Colonic mucosa (tissue), 4 donors: ENCODE data around the gene ATOSB. TPM values are rescaled to one million over a fixed set of nuclear protein-coding genes. Genes with fewer than 3 reads are reported as not detected.
A peak's percentile ranks its signal among the peaks of the same experiment; 100 is the strongest.
"Not testable (repeated sequence)": the region's sequence is repeated elsewhere in the genome, so short reads cannot be mapped to it uniquely, and the experiment has no call there.

Experiments
- DNase-seq: peaks from one replicate; pipeline ENCODE4 v3.0.0-alpha.2; 2020
- H3K27ac ChIP-seq: fragments of 200-600 bp; one replicate; pipeline ENCODE4 v1.8.0; 2021
- H3K27me3 ChIP-seq: fragments of 200-600 bp; one replicate; pipeline ENCODE4 v1.8.0; 2021
- H3K36me3 ChIP-seq: fragments of 200-600 bp; one replicate; pipeline ENCODE4 v1.8.0; 2021
- H3K4me1 ChIP-seq: fragments of 200-600 bp; one replicate; pipeline ENCODE4 v1.8.0; 2021; ENCODE audit warnings: mild to moderate bottlenecking
- H3K4me3 ChIP-seq: fragments of 200-600 bp; one replicate; pipeline ENCODE4 v1.8.0; 2021
- H3K9ac ChIP-seq, 2 donors: one replicate each; pipeline ENCODE4 v1.7.0; 2013; ENCODE audit warnings: control low read depth in 2 of 2, low read depth in 2 of 2, low read length in 2 of 2
- H3K9me3 ChIP-seq: fragments of 200-600 bp; one replicate; pipeline ENCODE4 v1.8.0; 2021
- intact Hi-C: fragments of 100-400 bp; cut with DNase I; formaldehyde crosslinking; loops from one replicate; pipeline ENCODE4 v1.14.1; 2022
- total RNA-seq, 2 donors: library from RNA; stranded (reverse); fragmentation: NEBNext Ultra II Directional in 1 of 2; extraction: Animal tissue kit (Norgen Biotek cat#: 25700) in 1 of 2; gene quantifications; one replicate each; pipeline ENCODE4 v1.2.1, GENCODE V29; 2021
- TF ChIP-seq, protein P1 (sequence below): fragments of 200-600 bp; IDR thresholded peaks from one replicate; pipeline ENCODE4 v1.8.0; 2022; ENCODE audit warnings: antibody characterized with exemption, mild to moderate bottlenecking
- donor health status: healthy.
- donor health status: DM: no; HTN: no; CAD: no.
- donor health status: DM: no; HTN: no; CAD: no.

ATOSB gene
- total RNA-seq, 2 donors from 2014 or later, result 16.8 to 44.6 TPM

GRCh38 chr9:35161713-35162604 lies 46.3 kb upstream of the ATOSB start, which contains the start of gene UNC13B:
Gene UNC13B (plus strand): TSS chr9:35162009. CDS start chr9:35162284, 275 bp downstream.
- Histone ChIP-seq H3K4me1 (peaks cover 3% of the 10 kb centered on the region), H3K9ac (peak within 1 kb of the TSS; percentile 56 to 80), H3K9me3 (no peaks in the 10 kb centered on the region), H3K36me3 (no peaks in the 10 kb centered on the region), H3K27ac (peak within 1 kb of the TSS; percentile 87), H3K4me3 (peak within 1 kb of the TSS; percentile 64), H3K27me3 (no peaks in the 10 kb centered on the region)
- peak; percentile 97 for DNase-seq
- intact Hi-C loops, result no loop called here
- TF ChIP-seq, protein P1, sequence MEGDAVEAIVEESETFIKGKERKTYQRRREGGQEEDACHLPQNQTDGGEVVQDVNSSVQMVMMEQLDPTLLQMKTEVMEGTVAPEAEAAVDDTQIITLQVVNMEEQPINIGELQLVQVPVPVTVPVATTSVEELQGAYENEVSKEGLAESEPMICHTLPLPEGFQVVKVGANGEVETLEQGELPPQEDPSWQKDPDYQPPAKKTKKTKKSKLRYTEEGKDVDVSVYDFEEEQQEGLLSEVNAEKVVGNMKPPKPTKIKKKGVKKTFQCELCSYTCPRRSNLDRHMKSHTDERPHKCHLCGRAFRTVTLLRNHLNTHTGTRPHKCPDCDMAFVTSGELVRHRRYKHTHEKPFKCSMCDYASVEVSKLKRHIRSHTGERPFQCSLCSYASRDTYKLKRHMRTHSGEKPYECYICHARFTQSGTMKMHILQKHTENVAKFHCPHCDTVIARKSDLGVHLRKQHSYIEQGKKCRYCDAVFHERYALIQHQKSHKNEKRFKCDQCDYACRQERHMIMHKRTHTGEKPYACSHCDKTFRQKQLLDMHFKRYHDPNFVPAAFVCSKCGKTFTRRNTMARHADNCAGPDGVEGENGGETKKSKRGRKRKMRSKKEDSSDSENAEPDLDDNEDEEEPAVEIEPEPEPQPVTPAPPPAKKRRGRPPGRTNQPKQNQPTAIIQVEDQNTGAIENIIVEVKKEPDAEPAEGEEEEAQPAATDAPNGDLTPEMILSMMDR, result no peak

DNA sequence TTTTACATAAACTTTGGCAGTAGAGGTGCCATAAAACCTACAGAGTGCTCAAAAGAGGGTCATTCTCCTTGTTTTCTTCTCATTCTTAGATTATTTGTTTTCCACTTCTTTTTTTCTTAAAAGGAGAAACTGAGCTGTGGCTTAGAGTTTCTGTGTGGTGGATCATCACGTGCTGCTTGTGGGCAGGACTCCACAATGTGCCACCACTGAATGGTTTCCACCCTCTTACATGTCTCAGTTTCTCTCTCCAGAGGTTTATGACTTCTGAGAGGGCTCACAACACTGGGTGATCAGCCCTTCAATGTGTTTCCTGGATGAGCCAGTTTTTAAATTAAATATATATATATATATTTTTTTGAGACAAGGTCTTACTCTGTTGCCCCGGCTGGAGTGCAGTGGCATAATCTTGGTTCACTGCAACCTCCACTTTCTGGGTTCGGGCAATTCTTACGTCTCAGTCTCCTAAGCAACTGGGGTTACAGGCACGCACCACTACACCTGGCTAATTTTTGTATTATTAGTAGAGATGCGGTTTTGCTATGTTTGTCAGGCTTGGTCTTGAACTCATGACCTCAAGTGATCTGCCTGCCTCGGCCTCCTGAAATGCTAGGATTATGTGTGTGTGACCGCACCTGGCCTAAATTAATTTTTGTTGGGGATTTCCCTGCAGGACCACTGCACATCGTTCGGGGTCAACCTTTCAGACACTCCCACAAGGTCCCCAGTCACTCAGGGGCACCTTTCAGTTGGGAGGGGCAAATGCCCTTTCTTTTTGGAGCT lies 43.0 kb upstream of the ATOSB start:
- Histone ChIP-seq H3K4me1 (peaks cover 3% of the 10 kb centered on the region), H3K9ac (no peak overlapping the region), H3K36me3 (no peaks in the 10 kb centered on the region), H3K9me3 (no peaks in the 10 kb centered on the region), H3K27ac (no peak overlapping the region), H3K27me3 (no peaks in the 10 kb centered on the region), H3K4me3 (no peak overlapping the region)
- TF ChIP-seq, protein P1, result no peak
- intact Hi-C loops, result no loop called here
- no peak for DNase-seq

DNA sequence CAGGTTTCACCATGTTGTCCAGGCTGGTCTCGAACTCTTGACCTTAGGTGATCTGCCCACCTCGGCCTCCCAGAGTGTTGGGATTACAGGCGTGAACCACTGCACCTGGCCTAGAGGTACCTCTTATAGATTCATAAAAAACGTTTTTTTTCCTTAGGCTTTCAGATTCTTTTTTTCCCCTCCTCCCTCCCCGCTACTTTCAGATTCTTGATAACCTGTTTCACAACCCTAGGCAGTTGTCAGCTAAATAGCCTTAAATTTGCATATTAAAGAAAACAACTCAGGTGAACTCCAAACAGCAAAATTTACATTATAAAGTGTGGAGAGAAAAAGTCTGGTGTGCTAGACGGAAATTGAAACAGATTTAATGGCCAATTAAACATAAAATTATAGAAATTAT lies 42.2 kb upstream of the ATOSB start:
- H3K27ac ChIP-seq, H3K36me3 ChIP-seq, H3K9ac ChIP-seq, intact Hi-C loops, H3K4me3 ChIP-seq, H3K9me3 ChIP-seq, DNase-seq, H3K27me3 ChIP-seq, H3K4me1 ChIP-seq: not testable (repeated sequence)

- H3K4me3 ChIP-seq, result no peak overlapping the region
- H3K36me3 ChIP-seq, result no peaks in the 10 kb centered on the region
- TF ChIP-seq, protein P1, result no peak
- no peak for DNase-seq
- H3K4me1 ChIP-seq, result no peaks in the 10 kb centered on the region
- intact Hi-C loops, result no loop called here
- H3K9me3 ChIP-seq, result no peaks in the 10 kb centered on the region
- H3K27me3 ChIP-seq, result no peaks in the 10 kb centered on the region
- H3K9ac ChIP-seq, result no peak overlapping the region
- H3K27ac ChIP-seq, result no peak overlapping the region
Measured at GRCh38 chr9:35156781-35157180, 41.1 kb upstream of the ATOSB start.

DNA sequence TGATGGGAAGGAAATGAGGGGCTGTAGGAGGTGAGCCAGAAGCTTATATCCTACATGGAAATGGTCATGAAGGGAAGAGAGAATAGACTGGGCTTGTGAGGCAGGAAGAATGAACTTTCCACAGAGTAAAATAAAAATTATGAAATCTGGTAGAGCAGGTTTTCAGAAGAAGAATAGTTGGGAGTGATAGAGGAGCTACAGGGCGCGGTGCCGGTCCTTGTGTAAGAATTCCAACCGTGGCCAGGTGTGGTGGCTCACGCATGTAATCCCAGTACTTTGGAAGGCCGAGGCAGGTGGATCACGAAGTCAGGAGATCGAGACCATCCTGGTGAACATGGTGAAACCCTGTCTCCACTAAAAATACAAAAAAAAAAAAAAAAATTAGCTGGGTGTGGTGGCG lies 37.3 kb upstream of the ATOSB start:
- H3K9ac ChIP-seq, result no peak overlapping the region
- intact Hi-C loops, result no loop called here
- TF ChIP-seq, protein P1, result no peak
- H3K27ac ChIP-seq, result no peak overlapping the region
- no peaks in the 10 kb centered on the region for H3K4me1 ChIP-seq
- H3K27me3 ChIP-seq, result no peaks in the 10 kb centered on the region
- H3K4me3 ChIP-seq, result no peak overlapping the region
- no peaks in the 10 kb centered on the region for H3K36me3 ChIP-seq
- DNase-seq, result no peak
- H3K9me3 ChIP-seq, result no peaks in the 10 kb centered on the region

DNA sequence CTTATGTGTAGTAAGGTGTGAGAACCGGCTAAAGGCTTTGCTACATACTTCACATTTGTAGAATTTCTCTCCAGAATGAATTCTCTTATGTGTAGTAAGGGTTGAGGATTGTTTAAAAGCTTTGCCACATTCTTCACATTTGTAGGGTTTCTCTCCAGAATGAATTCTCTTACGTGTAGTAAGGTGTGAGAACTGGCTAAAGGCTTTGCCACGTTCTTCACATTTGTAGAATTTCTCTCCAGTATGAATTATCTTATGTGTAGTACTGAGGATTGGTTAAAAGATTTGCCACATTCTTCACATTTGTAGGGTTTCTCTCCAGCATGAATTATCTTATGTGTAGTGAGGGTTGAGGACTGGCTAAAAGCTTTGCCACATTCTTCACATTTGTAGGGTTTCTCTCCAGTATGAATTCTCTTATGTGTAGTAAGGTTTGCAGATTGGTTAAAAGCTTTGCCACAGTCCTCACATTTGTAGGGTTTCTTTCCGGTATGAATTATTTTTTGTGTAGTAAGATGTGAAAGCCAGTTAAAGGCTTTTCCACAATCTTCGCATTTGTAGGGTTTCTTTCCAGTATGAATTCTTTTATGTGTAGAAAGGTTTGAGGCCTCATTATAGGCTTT lies 32.4 kb upstream of the ATOSB start:
- H3K27ac ChIP-seq, intact Hi-C loops, H3K4me1 ChIP-seq, H3K27me3 ChIP-seq, H3K36me3 ChIP-seq, DNase-seq, H3K9ac ChIP-seq, H3K9me3 ChIP-seq, H3K4me3 ChIP-seq: not testable (repeated sequence)
